Calu3 (cell line): ENCODE measurements around the gene TFF1. TPM values are rescaled to one million over a fixed set of nuclear protein-coding genes. Genes with fewer than 3 reads are reported as not detected.

Source experiments
- BruUV-seq: library from RNA; stranded (reverse); fragments of 400-500 nt; replicated peaks from 2 replicates; lab custom pipeline; 2021; lab: Mats Ljungman, UMichigan
- CTCF ChIA-PET: fragments of 300-600 bp; sonication (Branson Sonifier 250); formaldehyde crosslinking; loops from one replicate; lab custom pipeline; 2022; ENCODE audit warnings: antibody characterized with exemption; lab: Charles Lee
- DNase-seq: peaks from one replicate; pipeline ENCODE4 v3.0.0; 2022
- H3K27ac Mint-ChIP-seq: one replicate; pipeline ENCODE4 v1.8.0; 2022; ENCODE audit warnings: mixed read lengths; ENCODE audit not compliant: unreplicated experiment
- H3K27me3 Mint-ChIP-seq: one replicate; pipeline ENCODE4 v1.8.0; 2022; ENCODE audit warnings: mixed read lengths; ENCODE audit not compliant: unreplicated experiment
- H3K36me3 Mint-ChIP-seq: one replicate; pipeline ENCODE4 v1.8.0; 2022; ENCODE audit warnings: mild to moderate bottlenecking, moderate library complexity, mixed read lengths; ENCODE audit not compliant: insufficient read depth, unreplicated experiment
- H3K4me1 Mint-ChIP-seq: one replicate; pipeline ENCODE4 v1.8.0; 2022; ENCODE audit warnings: mild to moderate bottlenecking, low read depth, mixed read lengths; ENCODE audit not compliant: unreplicated experiment
- H3K4me3 Mint-ChIP-seq: one replicate; pipeline ENCODE4 v1.8.0; 2022; ENCODE audit warnings: mild to moderate bottlenecking, low read depth, moderate library complexity, mixed read lengths; ENCODE audit not compliant: unreplicated experiment
- H3K9me3 Mint-ChIP-seq: one replicate; pipeline ENCODE4 v1.8.0; 2022; ENCODE audit warnings: low read depth, mixed read lengths; ENCODE audit not compliant: unreplicated experiment
- CTCF ChIP-seq: fragments of 200-600 bp; IDR thresholded peaks from one replicate; pipeline ENCODE4 v1.8.0; 2022; ENCODE audit warnings: antibody characterized with exemption; ENCODE audit not compliant: unreplicated experiment
- intact Hi-C: fragments of 100-400 bp; cut with micrococcal nuclease; formaldehyde crosslinking; loops from one replicate; pipeline ENCODE4 v1.10.0; 2022; ENCODE audit not compliant: unreplicated experiment
- total RNA-seq: library from RNA; stranded (reverse); gene quantifications from 2 replicates; pipeline ENCODE4 v1.2.3, GENCODE V29; 2022

Gene TFF1
- total RNA-seq, 1 experiment from 2014 or later = not detected

DNA sequence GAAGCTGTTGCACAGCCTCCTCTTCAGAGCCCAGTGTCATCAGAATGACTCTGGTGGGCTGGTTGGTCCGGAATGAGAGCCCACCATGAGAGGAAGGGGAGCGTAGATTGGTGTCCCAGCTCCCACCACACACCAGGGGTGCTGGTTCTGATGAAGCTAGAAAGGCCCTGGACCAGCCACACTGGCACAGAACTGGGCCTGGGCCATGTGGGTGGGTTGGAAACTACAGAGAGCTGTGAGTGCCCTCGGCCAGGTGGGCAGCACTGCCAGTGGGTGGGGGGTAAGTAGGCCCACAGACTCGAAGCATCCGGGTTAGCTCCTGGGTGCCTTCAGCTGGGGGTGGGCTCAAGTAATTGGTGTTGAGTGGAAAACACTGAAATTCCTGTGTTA, 11.6 kb upstream of the TFF1 start:
- CTCF ChIA-PET = no interaction called here
- H3K27ac Mint-ChIP-seq = no peak overlapping the region
- no peak for TF ChIP-seq CTCF
- no peaks in the 10 kb centered on the region for H3K9me3 Mint-ChIP-seq
- H3K4me1 Mint-ChIP-seq = peaks cover 7% of the 10 kb centered on the region
- H3K36me3 Mint-ChIP-seq = no peaks in the 10 kb centered on the region
- BruUV-seq = no TSS peak
- DNase-seq = no peak
- intact Hi-C loops = no loop called here
- H3K27me3 Mint-ChIP-seq = no peaks in the 10 kb centered on the region
- no peak overlapping the region for H3K4me3 Mint-ChIP-seq

DNA sequence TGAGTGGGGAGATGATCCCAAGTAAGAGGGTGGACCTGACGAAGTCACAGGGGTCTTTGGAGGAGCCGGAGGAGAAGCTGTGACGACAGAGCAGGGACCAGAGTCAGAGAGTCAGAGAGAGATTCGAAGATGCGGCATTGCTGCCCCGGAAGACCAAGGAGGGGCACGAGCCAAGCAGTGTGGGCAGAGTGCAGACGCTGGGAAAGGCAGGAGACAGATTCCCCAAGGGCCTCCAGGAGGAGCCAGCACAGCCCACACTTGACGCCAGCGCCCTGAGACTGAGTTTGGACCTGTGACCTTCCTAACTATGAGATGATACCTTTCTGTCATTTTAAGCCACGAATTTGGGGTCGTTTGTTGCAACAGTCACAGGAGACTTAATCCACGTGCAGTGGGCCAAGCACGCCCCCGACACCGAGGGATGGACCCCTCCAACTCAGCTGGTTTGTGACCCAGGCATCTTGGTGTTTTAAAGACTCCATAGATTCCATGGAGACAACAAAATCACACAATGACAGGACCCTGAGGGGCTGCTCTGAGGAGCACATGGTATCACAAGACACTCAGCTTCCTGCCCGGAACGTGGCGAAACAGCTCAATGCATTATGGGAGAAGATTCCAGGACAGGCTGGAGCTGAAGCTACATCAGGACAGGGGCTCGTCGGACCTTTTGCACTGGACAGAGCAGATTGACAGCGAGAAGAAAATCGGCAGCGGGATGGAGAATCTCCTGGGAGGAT, 11.0 kb upstream of the TFF1 start:
- H3K9me3 Mint-ChIP-seq = no peaks in the 10 kb centered on the region
- CTCF ChIA-PET = no interaction called here

DNA sequence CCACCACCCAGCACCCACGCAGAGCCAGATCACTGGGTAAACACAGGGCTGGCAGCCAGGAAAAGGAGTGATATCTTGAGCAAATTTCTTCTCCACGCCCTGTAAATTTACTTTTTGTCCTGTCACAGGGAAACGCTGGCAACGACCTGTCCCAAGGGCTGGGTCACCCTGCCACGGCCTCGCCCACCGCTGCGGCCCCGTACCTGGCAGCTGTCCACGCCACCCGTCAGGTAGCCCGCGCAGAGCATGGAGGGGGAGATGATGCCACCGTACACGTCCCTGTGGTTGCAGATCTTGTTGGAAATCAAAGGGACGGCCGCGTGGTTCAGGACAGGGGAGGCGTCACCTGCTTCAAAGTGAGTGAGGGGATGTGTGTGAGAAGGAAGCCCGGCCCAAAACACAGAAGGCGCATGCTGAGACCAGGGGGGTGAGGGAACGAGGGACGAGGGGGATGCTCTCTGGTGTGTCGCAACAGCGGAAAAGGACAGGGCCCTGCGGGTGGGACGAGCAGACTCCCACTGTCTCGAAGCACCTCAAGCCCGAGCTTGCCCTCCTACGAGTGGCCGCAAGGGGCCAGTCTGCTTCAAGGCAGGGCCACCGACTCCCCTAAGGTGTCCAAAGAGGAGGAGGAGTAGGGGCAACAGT, 10.1 kb upstream of the TFF1 start:
- Mint-ChIP-seq H3K27ac (no peak overlapping the region), H3K27me3 (no peaks in the 10 kb centered on the region), H3K4me1 (peaks cover 7% of the 10 kb centered on the region), H3K36me3 (no peaks in the 10 kb centered on the region), H3K9me3 (no peaks in the 10 kb centered on the region), H3K4me3 (no peak overlapping the region)
- intact Hi-C loops = no loop called here
- no peak for TF ChIP-seq CTCF
- CTCF ChIA-PET = no interaction called here
- no peak for DNase-seq
- no TSS peak for BruUV-seq

More for the DNA sequence above, 11.0 kb upstream of the TFF1 start:
- no peak overlapping the region for H3K4me3 Mint-ChIP-seq
- H3K27ac Mint-ChIP-seq = no peak overlapping the region
- TF ChIP-seq CTCF = no peak
- no TSS peak for BruUV-seq
- no peaks in the 10 kb centered on the region for H3K36me3 Mint-ChIP-seq
- peaks cover 7% of the 10 kb centered on the region for H3K4me1 Mint-ChIP-seq
- no peak for DNase-seq
- intact Hi-C loops = no loop called here
- no peaks in the 10 kb centered on the region for H3K27me3 Mint-ChIP-seq

GRCh38 chr21:42375966-42376337, 9.6 kb upstream of the TFF1 start:
- no peak for TF ChIP-seq CTCF
- H3K36me3 Mint-ChIP-seq = no peaks in the 10 kb centered on the region
- H3K27ac Mint-ChIP-seq = no peak overlapping the region
- no peak overlapping the region for H3K4me3 Mint-ChIP-seq
- peaks cover 7% of the 10 kb centered on the region for H3K4me1 Mint-ChIP-seq
- no TSS peak for BruUV-seq
- CTCF ChIA-PET = no interaction called here
- no peaks in the 10 kb centered on the region for H3K9me3 Mint-ChIP-seq
- no peaks in the 10 kb centered on the region for H3K27me3 Mint-ChIP-seq
- no peak for DNase-seq
- intact Hi-C loops = no loop called here
